Upper lobe of left lung (tissue), 4 donors: ENCODE measurements around the gene SUPT16H.

ENCODE experiments used
- EP300 ChIP-seq, 4 donors: sonication (generic); formaldehyde crosslinking; IDR thresholded peaks; one replicate each; pipeline ENCODE4 v1.5.1; 2017; ENCODE audit warnings: antibody characterized with exemption in 4 of 4, control low read depth in 2 of 4
- POLR2A ChIP-seq, 4 donors: fragments of 450-650 bp; IDR thresholded peaks; one replicate each; pipeline ENCODE4 v1.5.1; 2016 to 2017; ENCODE audit warnings: antibody characterized with exemption in 4 of 4, mild to moderate bottlenecking in 2 of 4
- TF ChIP-seq, protein P1 (sequence below), 6 experiments: fragments of 450-650 bp in 4 of 6; fragments of 200-600 bp in 2 of 6; sonication (generic) in 2 of 6; IDR thresholded peaks; one replicate each; pipeline ENCODE4 v1.5.1; 2016 to 2019; ENCODE audit warnings: antibody characterized with exemption in 6 of 6

DNA sequence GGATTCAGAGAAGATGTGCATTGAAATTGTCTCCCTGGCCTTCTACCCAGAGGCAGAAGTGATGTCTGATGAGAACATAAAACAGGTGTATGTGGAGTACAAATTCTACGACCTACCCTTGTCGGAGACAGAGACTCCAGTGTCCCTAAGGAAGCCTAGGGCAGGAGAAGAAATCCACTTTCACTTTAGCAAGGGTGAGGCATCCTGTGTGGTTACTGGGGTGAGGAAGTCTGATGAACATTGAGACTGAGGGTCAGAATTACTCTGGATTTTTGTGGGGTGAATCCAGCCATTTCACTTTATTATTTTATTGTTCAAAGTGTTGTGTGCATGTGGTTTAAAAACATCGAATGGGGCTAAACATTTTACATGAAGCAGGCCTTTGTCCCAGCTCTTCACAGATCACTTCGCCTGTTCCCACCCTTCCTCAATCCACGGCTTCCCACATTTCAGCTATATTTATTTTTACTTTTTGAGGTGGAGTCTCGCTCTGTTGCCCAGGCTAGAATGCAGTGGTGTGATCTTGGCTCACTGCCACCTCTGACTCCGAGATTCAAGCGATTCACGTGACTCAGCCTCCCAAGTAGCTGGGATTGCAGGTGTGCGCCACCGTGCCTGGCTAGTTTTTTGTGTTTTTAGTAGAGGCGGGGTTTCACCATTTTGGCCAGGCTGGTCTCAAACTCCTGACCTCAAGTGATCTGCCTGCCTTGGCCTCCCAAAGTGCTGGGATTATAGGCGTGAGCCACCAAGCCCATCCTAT is 40.6 kb downstream of the SUPT16H start:
- TF ChIP-seq, protein P1, sequence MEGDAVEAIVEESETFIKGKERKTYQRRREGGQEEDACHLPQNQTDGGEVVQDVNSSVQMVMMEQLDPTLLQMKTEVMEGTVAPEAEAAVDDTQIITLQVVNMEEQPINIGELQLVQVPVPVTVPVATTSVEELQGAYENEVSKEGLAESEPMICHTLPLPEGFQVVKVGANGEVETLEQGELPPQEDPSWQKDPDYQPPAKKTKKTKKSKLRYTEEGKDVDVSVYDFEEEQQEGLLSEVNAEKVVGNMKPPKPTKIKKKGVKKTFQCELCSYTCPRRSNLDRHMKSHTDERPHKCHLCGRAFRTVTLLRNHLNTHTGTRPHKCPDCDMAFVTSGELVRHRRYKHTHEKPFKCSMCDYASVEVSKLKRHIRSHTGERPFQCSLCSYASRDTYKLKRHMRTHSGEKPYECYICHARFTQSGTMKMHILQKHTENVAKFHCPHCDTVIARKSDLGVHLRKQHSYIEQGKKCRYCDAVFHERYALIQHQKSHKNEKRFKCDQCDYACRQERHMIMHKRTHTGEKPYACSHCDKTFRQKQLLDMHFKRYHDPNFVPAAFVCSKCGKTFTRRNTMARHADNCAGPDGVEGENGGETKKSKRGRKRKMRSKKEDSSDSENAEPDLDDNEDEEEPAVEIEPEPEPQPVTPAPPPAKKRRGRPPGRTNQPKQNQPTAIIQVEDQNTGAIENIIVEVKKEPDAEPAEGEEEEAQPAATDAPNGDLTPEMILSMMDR (IDR thresholded peaks at IDR 0.05), result no peak
- TF ChIP-seq EP300 (IDR thresholded peaks at IDR 0.05) (no peak), POLR2A (IDR thresholded peaks at IDR 0.05) (no peak)
